Activated T-helper 1 cell treated with Interleukin-2 at 50 U/mL for 16 hours (primary cell): ENCODE data around the gene USP10.
"Not testable (repeated sequence)": the region's sequence is repeated elsewhere in the genome, so short reads cannot be mapped to it uniquely, and the experiment has no call there.

ENCODE experiments used
- DNase-seq: peaks from one replicate; pipeline ENCODE4 v3.0.0-alpha.2; 2020; ENCODE audit warnings: low read depth

USP10 gene

GRCh38 chr16:84675423-84675822 lies 24.4 kb upstream of the USP10 start:
- no peak for DNase-seq

GRCh38 chr16:84675884-84676283 lies 23.9 kb upstream of the USP10 start:
- DNase-seq: no peak

GRCh38 chr16:84677017-84677803 lies 22.6 kb upstream of the USP10 start:
- DNase-seq: no peak

GRCh38 chr16:84677849-84678248 lies 22.0 kb upstream of the USP10 start:
- no peak for DNase-seq

- no peak for DNase-seq
Observed at GRCh38 chr16:84678541-84678940, 21.3 kb upstream of the USP10 start.

- DNase-seq: no peak
Observed at GRCh38 chr16:84680165-84680842, 19.5 kb upstream of the USP10 start.

- no peak for DNase-seq
Observed at GRCh38 chr16:84680843-84681629, 18.8 kb upstream of the USP10 start.

GRCh38 chr16:84683691-84684591 lies 15.9 kb upstream of the USP10 start:
- DNase-seq: no peak

GRCh38 chr16:84684592-84684965 lies 15.2 kb upstream of the USP10 start:
- DNase-seq: no peak

- no peak for DNase-seq
Observed at GRCh38 chr16:84685210-84685609, 14.6 kb upstream of the USP10 start.

GRCh38 chr16:84686707-84687298 lies 13.0 kb upstream of the USP10 start:
- DNase-seq: no peak

GRCh38 chr16:84687715-84688114 lies 12.1 kb upstream of the USP10 start:
- DNase-seq: no peak

GRCh38 chr16:84688163-84688562 lies 11.6 kb upstream of the USP10 start:
- DNase-seq: not testable (repeated sequence)

- no peak for DNase-seq
Observed at GRCh38 chr16:84689111-84689510, 10.7 kb upstream of the USP10 start.

GRCh38 chr16:84690088-84690819 lies 9.5 kb upstream of the USP10 start:
- DNase-seq: no peak

- no peak for DNase-seq
Observed at GRCh38 chr16:84692451-84693214, 7.2 kb upstream of the USP10 start.

GRCh38 chr16:84693869-84694268 lies 5.9 kb upstream of the USP10 start:
- DNase-seq: not testable (repeated sequence)

GRCh38 chr16:84694980-84695379 lies 4.8 kb upstream of the USP10 start:
- no peak for DNase-seq

GRCh38 chr16:84699147-84699711 lies 571 bp upstream of the USP10 start:
- DNase-seq: no peak
